ES-I3 (cell line): ENCODE results near the gene SH2D6.
A peak's percentile ranks its signal among the peaks of the same experiment; 100 is the strongest.
"Not testable (repeated sequence)": the region's sequence is repeated elsewhere in the genome, so short reads cannot be mapped to it uniquely, and the experiment has no call there.

ENCODE experiments used
- H3K36me3 ChIP-seq: 2 replicates; pipeline ENCODE4 v1.6.1; 2013; ENCODE audit warnings: mild to moderate bottlenecking, low read length, control low read depth, moderate library complexity; ENCODE audit not compliant: insufficient read depth
- H3K4me1 ChIP-seq: 2 replicates; pipeline ENCODE4 v1.6.1; 2013; ENCODE audit warnings: mild to moderate bottlenecking, control low read depth, low read length; ENCODE audit not compliant: insufficient read depth
- H3K9ac ChIP-seq: 2 replicates; pipeline ENCODE4 v1.6.1; 2013; ENCODE audit warnings: low read depth, mild to moderate bottlenecking, low read length, moderate library complexity
- H3K9me3 ChIP-seq: 2 replicates; pipeline ENCODE4 v1.6.1; 2013; ENCODE audit warnings: mild to moderate bottlenecking, low read length, moderate library complexity; ENCODE audit not compliant: control insufficient read depth, insufficient read depth

The SH2D6 gene

GRCh38 chr2:85418132-85419008, at the start of gene SH2D6:
Gene SH2D6 (plus strand): TSS chr2:85418714. CDS start chr2:85429466, 10,752 bp downstream.
- peaks cover 18% of the 10 kb centered on the region for H3K4me1 ChIP-seq
- no peaks in the 10 kb centered on the region for H3K36me3 ChIP-seq
- no peaks in the 10 kb centered on the region for H3K9me3 ChIP-seq
- H3K9ac ChIP-seq, result peak within 1 kb of the TSS; percentile 90

GRCh38 chr2:85368921-85369320, 49.6 kb upstream of the SH2D6 start:
- no peaks in the 10 kb centered on the region for H3K4me1 ChIP-seq
- H3K9ac ChIP-seq, result no peak overlapping the region
- no peaks in the 10 kb centered on the region for H3K9me3 ChIP-seq
- H3K36me3 ChIP-seq, result no peaks in the 10 kb centered on the region

- Histone ChIP-seq H3K36me3 (no peaks in the 10 kb centered on the region), H3K4me1 (no peaks in the 10 kb centered on the region), H3K9me3 (no peaks in the 10 kb centered on the region), H3K9ac (no peak overlapping the region)
Observed at GRCh38 chr2:85369500-85369899, 49.0 kb upstream of the SH2D6 start.

GRCh38 chr2:85371045-85371444, 47.5 kb upstream of the SH2D6 start:
- Histone ChIP-seq H3K9me3 (no peaks in the 10 kb centered on the region), H3K4me1 (no peaks in the 10 kb centered on the region), H3K9ac (no peak overlapping the region), H3K36me3 (no peaks in the 10 kb centered on the region)

GRCh38 chr2:85376291-85377065, 42.0 kb upstream of the SH2D6 start:
- H3K4me1 ChIP-seq, result no peaks in the 10 kb centered on the region
- peaks cover 5% of the 10 kb centered on the region; the same call in 1 of the 2 replicates for H3K9me3 ChIP-seq
- no peaks in the 10 kb centered on the region for H3K36me3 ChIP-seq
- no peak overlapping the region for H3K9ac ChIP-seq

- Histone ChIP-seq H3K36me3 (no peaks in the 10 kb centered on the region), H3K9ac (no peak overlapping the region), H3K9me3 (peaks cover 5% of the 10 kb centered on the region; the same call in 1 of the 2 replicates), H3K4me1 (no peaks in the 10 kb centered on the region)
Observed at GRCh38 chr2:85377083-85377482, 41.4 kb upstream of the SH2D6 start.

GRCh38 chr2:85378257-85378656, 40.3 kb upstream of the SH2D6 start:
- Histone ChIP-seq H3K9me3 (peaks cover 5% of the 10 kb centered on the region; the same call in 1 of the 2 replicates), H3K4me1 (no peaks in the 10 kb centered on the region), H3K36me3 (no peaks in the 10 kb centered on the region), H3K9ac (no peak overlapping the region)

GRCh38 chr2:85380048-85380447, 38.5 kb upstream of the SH2D6 start:
- H3K36me3 ChIP-seq, result no peaks in the 10 kb centered on the region
- H3K9ac ChIP-seq, result no peak overlapping the region
- peaks cover 5% of the 10 kb centered on the region; the same call in 1 of the 2 replicates for H3K9me3 ChIP-seq
- 0 out of 2 replicates have a peak, but pooled peaks cover 3% of the 10 kb centered on the region for H3K4me1 ChIP-seq

GRCh38 chr2:85383151-85383550, 35.4 kb upstream of the SH2D6 start:
- H3K9me3 ChIP-seq, H3K9ac ChIP-seq, H3K36me3 ChIP-seq: not testable (repeated sequence)
- H3K4me1 ChIP-seq, result peaks cover 12% of the 10 kb centered on the region; the same call in 1 of the 2 replicates

GRCh38 chr2:85383850-85384249, 34.7 kb upstream of the SH2D6 start:
- H3K9me3 ChIP-seq, result peaks cover 5% of the 10 kb centered on the region; the same call in 1 of the 2 replicates
- H3K36me3 ChIP-seq, result peaks cover 5% of the 10 kb centered on the region
- H3K9ac ChIP-seq, result no peak overlapping the region
- peaks cover 12% of the 10 kb centered on the region; the same call in 1 of the 2 replicates for H3K4me1 ChIP-seq

GRCh38 chr2:85385746-85386145, 32.8 kb upstream of the SH2D6 start:
- Histone ChIP-seq H3K36me3 (peaks cover 5% of the 10 kb centered on the region), H3K9ac (no peak overlapping the region; the same call in 1 of the 2 replicates), H3K4me1 (peaks cover 12% of the 10 kb centered on the region; the same call in 1 of the 2 replicates), H3K9me3 (peaks cover 2% of the 10 kb centered on the region; the same call in 1 of the 2 replicates)

- H3K4me1 ChIP-seq, result peaks cover 12% of the 10 kb centered on the region; the same call in 1 of the 2 replicates
- H3K36me3 ChIP-seq, result peaks cover 5% of the 10 kb centered on the region
- H3K9me3 ChIP-seq, result no peaks in the 10 kb centered on the region
- H3K9ac ChIP-seq, result no peak overlapping the region
Observed at GRCh38 chr2:85387754-85388153, 30.8 kb upstream of the SH2D6 start.

- peaks cover 5% of the 10 kb centered on the region for H3K36me3 ChIP-seq
- no peaks in the 10 kb centered on the region for H3K9me3 ChIP-seq
- peaks cover 8% of the 10 kb centered on the region; the same call in 1 of the 2 replicates for H3K4me1 ChIP-seq
- no peak overlapping the region for H3K9ac ChIP-seq
Observed at GRCh38 chr2:85388878-85389538, 29.5 kb upstream of the SH2D6 start.
